H9 (cell line): ENCODE data around the gene CNDP2. TPM values are rescaled to one million over a fixed set of nuclear protein-coding genes. Genes with fewer than 3 reads are reported as not detected.

Experiments used
- DNase-seq: peaks from one replicate; pipeline ENCODE4 v3.0.0-alpha.2; 2017
- H2AFZ ChIP-seq: one replicate; pipeline ENCODE4 v1.6.1; 2013; ENCODE audit warnings: mild to moderate bottlenecking, low read length, control low read depth, moderate library complexity
- H2AK5ac ChIP-seq: 2 replicates; pipeline ENCODE4 v1.6.1; 2013; ENCODE audit warnings: low read length, control low read depth, mixed read lengths; ENCODE audit not compliant: insufficient read length
- H2BK120ac ChIP-seq: one replicate; pipeline ENCODE4 v1.6.1; 2013; ENCODE audit warnings: low read depth, mild to moderate bottlenecking, low read length, control low read depth, inconsistent platforms; ENCODE audit not compliant: poor library complexity, severe bottlenecking
- H2BK12ac ChIP-seq: 2 replicates; pipeline ENCODE4 v1.6.1; 2013; ENCODE audit warnings: low read length, control low read depth, mixed read lengths, low read depth; ENCODE audit not compliant: insufficient read length
- H2BK15ac ChIP-seq: 2 replicates; pipeline ENCODE4 v1.6.1; 2013; ENCODE audit warnings: low read depth, low read length, control low read depth
- H2BK20ac ChIP-seq: one replicate; pipeline ENCODE4 v1.6.1; 2013; ENCODE audit warnings: low read depth, mild to moderate bottlenecking, low read length, control low read depth, inconsistent platforms; ENCODE audit not compliant: poor library complexity, severe bottlenecking
- H2BK5ac ChIP-seq: 2 replicates; pipeline ENCODE4 v1.6.1; 2013; ENCODE audit warnings: low read length, control low read depth, mixed read lengths; ENCODE audit not compliant: insufficient read length
- H3K14ac ChIP-seq: 2 replicates; pipeline ENCODE4 v1.6.1; 2013; ENCODE audit warnings: low read length, control low read depth; ENCODE audit not compliant: insufficient read depth
- H3K18ac ChIP-seq: 2 replicates; pipeline ENCODE4 v1.6.1; 2013; ENCODE audit warnings: low read depth, mild to moderate bottlenecking, mixed read lengths, low read length, control low read depth; ENCODE audit not compliant: insufficient read length
- H3K23ac ChIP-seq: 2 replicates; pipeline ENCODE4 v1.6.1; 2013; ENCODE audit warnings: low read length, control low read depth, mixed read lengths, low read depth; ENCODE audit not compliant: insufficient read length
- H3K23me2 ChIP-seq: 2 replicates; pipeline ENCODE4 v1.6.1; 2013; ENCODE audit warnings: low read depth, mild to moderate bottlenecking, mixed read lengths, low read length, control low read depth; ENCODE audit not compliant: insufficient read length, poor library complexity, severe bottlenecking
- H3K27ac ChIP-seq: 2 replicates; pipeline ENCODE4 v1.5.1; 2013; ENCODE audit warnings: low read length, control low read depth, mixed read lengths, low read depth; ENCODE audit not compliant: insufficient read length
- H3K27me3 ChIP-seq: 2 replicates; pipeline ENCODE4 v1.6.1; 2013; ENCODE audit warnings: low read length, control low read depth, inconsistent platforms; ENCODE audit not compliant: insufficient read depth
- H3K4ac ChIP-seq: 2 replicates; pipeline ENCODE4 v1.6.1; 2013; ENCODE audit warnings: low read depth, mild to moderate bottlenecking, control low read depth, inconsistent platforms, low read length, moderate library complexity
- H3K4me1 ChIP-seq: 2 replicates; pipeline ENCODE4 v1.6.1; 2013; ENCODE audit warnings: low read length, control low read depth, inconsistent platforms; ENCODE audit not compliant: insufficient read depth
- H3K4me2 ChIP-seq: 2 replicates; pipeline ENCODE4 v1.6.1; 2013; ENCODE audit warnings: low read length, control low read depth, mixed read lengths; ENCODE audit not compliant: insufficient read length, insufficient read depth
- H3K56ac ChIP-seq: 2 replicates; pipeline ENCODE4 v1.6.1; 2013; ENCODE audit warnings: low read depth, mild to moderate bottlenecking, mixed read lengths, low read length, control low read depth; ENCODE audit not compliant: insufficient read length
- H3K79me1 ChIP-seq: 2 replicates; pipeline ENCODE4 v1.6.1; 2013; ENCODE audit warnings: low read depth, mild to moderate bottlenecking, moderate library complexity, low read length, control low read depth, inconsistent platforms; ENCODE audit not compliant: insufficient read depth, poor library complexity, severe bottlenecking
- H3K79me2 ChIP-seq: 2 replicates; pipeline ENCODE4 v1.6.1; 2013; ENCODE audit warnings: low read length, control low read depth, inconsistent platforms; ENCODE audit not compliant: insufficient read depth
- H3K9ac ChIP-seq: 2 replicates; pipeline ENCODE4 v1.6.1; 2013; ENCODE audit warnings: low read length, control low read depth, mixed read lengths; ENCODE audit not compliant: insufficient read length; ENCODE audit errors: extremely low read depth
- H3K9me3 ChIP-seq: one replicate; pipeline ENCODE4 v1.6.1; 2013; ENCODE audit warnings: low read depth, low read length, inconsistent platforms; ENCODE audit not compliant: control insufficient read depth
- H3T11ph ChIP-seq: one replicate; pipeline ENCODE4 v1.6.1; 2013; ENCODE audit warnings: mild to moderate bottlenecking, low read length, control low read depth, inconsistent platforms
- H4K20me1 ChIP-seq: one replicate; pipeline ENCODE4 v1.6.1; 2013; ENCODE audit not compliant: control insufficient read depth, insufficient read length, insufficient read depth
- H4K5ac ChIP-seq: 2 replicates; pipeline ENCODE4 v1.6.1; 2013; ENCODE audit warnings: low read depth, mild to moderate bottlenecking, mixed read lengths, low read length, control low read depth; ENCODE audit not compliant: insufficient read length
- H4K8ac ChIP-seq: replicated peaks from 2 replicates; pipeline ENCODE4 v1.6.1; 2013; ENCODE audit warnings: low read length, control low read depth, mixed read lengths, low read depth; ENCODE audit not compliant: insufficient read length
- H4K91ac ChIP-seq: 2 replicates; pipeline ENCODE4 v1.6.1; 2013; ENCODE audit warnings: low read depth, mild to moderate bottlenecking, moderate library complexity, mixed read lengths, low read length, control low read depth; ENCODE audit not compliant: insufficient read length
- H3K27ac Mint-ChIP-seq, 3 experiments: 2 replicates in 2 of 3; 3 replicates in 1 of 3; pipeline ENCODE4 v1.8.0; 2020 to 2021; ENCODE audit warnings: mixed read lengths in 3 of 3, mild to moderate bottlenecking in 1 of 3, moderate library complexity in 1 of 3
- H3K27me3 Mint-ChIP-seq: 2 replicates; pipeline ENCODE4 v1.8.0; 2021; ENCODE audit warnings: low read depth, mild to moderate bottlenecking, moderate library complexity, mixed read lengths
- H3K36me3 Mint-ChIP-seq, 3 experiments: 2 replicates in 2 of 3; 3 replicates in 1 of 3; pipeline ENCODE4 v1.8.0; 2020 to 2021; ENCODE audit warnings: low read depth in 3 of 3, mixed read lengths in 3 of 3; ENCODE audit not compliant: insufficient read depth in 1 of 3
- H3K4me1 Mint-ChIP-seq, 2 experiments: 2 replicates each; pipeline ENCODE4 v1.8.0; 2020; ENCODE audit warnings: mixed read lengths in 2 of 2
- H3K4me3 Mint-ChIP-seq, 2 experiments: 2 replicates in 1 of 2; 3 replicates in 1 of 2; pipeline ENCODE4 v1.8.0; 2020 to 2021; ENCODE audit warnings: mild to moderate bottlenecking in 2 of 2, mixed read lengths in 2 of 2, moderate library complexity in 1 of 2
- H3K9me3 Mint-ChIP-seq, 2 experiments: 2 replicates in 1 of 2; 3 replicates in 1 of 2; pipeline ENCODE4 v1.8.0; 2020; ENCODE audit warnings: mild to moderate bottlenecking in 2 of 2, mixed read lengths in 2 of 2, moderate library complexity in 1 of 2
- CTCF ChIP-seq: fragments of 200-600 bp; sonication (generic); conservative IDR thresholded peaks from 3 replicates; pipeline ENCODE4 v1.8.0; 2021; ENCODE audit warnings: antibody characterized with exemption, mild to moderate bottlenecking
- WGBS: extraction: QIAGEN DNeasy Blood & Tissue Kit; methylation state at CpG from one replicate; pipeline ENCODE4 v1.1.7; 2013; ENCODE audit warnings: missing lambda C conversion rate, low lambda C conversion rate, mixed read lengths; ENCODE audit not compliant: insufficient read length; ENCODE audit errors: extremely low coverage; 5-methylcytosine and 5-hydroxymethylcytosine counted together
- total RNA-seq: library from RNA; stranded (reverse); gene quantifications from 2 replicates; pipeline ENCODE4 v1.2.1, GENCODE V29; 2021

CNDP2 gene
- total RNA-seq, 1 experiment from 2014 or later, result 212 TPM

- Histone ChIP-seq H2BK20ac (no peak overlapping the region), H4K8ac (no peak overlapping the region), H3K56ac (no peak overlapping the region), H3K27ac (no peak overlapping the region), H3K79me2 (no peaks in the 10 kb centered on the region), H3K4me1 (no peaks in the 10 kb centered on the region), H2BK15ac (no peak overlapping the region), H3K27me3 (no peaks in the 10 kb centered on the region), H3K9ac (no peak overlapping the region), H4K5ac (no peak overlapping the region), H2BK5ac (no peak overlapping the region), H4K91ac (no peak overlapping the region), H3T11ph (no peak overlapping the region), H3K9me3 (no peaks in the 10 kb centered on the region), H4K20me1 (no peaks in the 10 kb centered on the region), H2AK5ac (no peak overlapping the region), H3K23me2 (no peaks in the 10 kb centered on the region), H3K18ac (no peak overlapping the region), H3K4me2 (no peak overlapping the region), H3K79me1 (no peaks in the 10 kb centered on the region), H3K23ac (no peak overlapping the region), H3K14ac (no peak overlapping the region), H3K4ac (no peak overlapping the region), H2BK12ac (no peak overlapping the region), H2AFZ (no peak overlapping the region), H2BK120ac (no peak overlapping the region)
- Mint-ChIP-seq H3K4me1 (no peaks in the 10 kb centered on the region), H3K27me3 (peaks cover 14% of the 10 kb centered on the region), H3K36me3 (no peaks in the 10 kb centered on the region; a peak in 3 of 7 replicates), H3K27ac (no peak overlapping the region; a peak in 1 of 7 replicates), H3K4me3 (no peak overlapping the region), H3K9me3 (peaks cover 0 to 9% of the 10 kb centered on the region in 2 experiments; a peak in 4 of 5 replicates)
- DNase-seq, result no peak
- no peak for TF ChIP-seq CTCF
- no CpG with 5 or more reads among the region's 15 CpGs for WGBS
Measured at GRCh38 chr18:74541703-74542555, 45.8 kb downstream of the CNDP2 start.
